DMS53 treated with DMSO at 0.1 percent for 48 hours (cell line): ENCODE data around the gene CCDC178.

Experiments used
- DNase-seq: peaks from one replicate; lab custom pipeline; 2025; ENCODE audit not compliant: unreplicated experiment; lab: John Stamatoyannopoulos, UW

Gene CCDC178

DNA sequence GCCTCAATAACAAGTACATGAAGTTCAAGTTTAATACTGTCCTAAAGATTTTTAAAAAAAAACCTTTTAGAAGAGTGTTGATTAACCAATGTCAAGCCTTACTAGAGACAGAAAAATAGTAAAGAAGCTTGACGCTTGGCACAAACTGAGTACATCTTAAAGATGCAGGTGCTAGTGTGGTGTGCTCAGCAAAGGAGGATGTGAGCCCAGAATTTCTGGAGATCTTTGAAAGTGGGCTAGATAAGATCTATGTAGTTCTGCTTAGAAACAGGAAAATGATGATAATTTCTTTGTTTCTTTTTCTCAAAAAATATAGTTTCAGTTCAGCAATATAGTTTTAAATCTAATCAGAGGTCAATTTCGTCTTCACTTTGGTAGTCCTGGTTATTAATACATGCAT is 549.4 kb downstream of the CCDC178 start:
- DNase-seq = no peak

- no peak for DNase-seq
These were observed 550.6 kb downstream of the CCDC178 start for GRCh38 chr18:32889615-32890593.

- no peak for DNase-seq
These were observed 552.2 kb downstream of the CCDC178 start for GRCh38 chr18:32888306-32888705.
